IPS DF 6.9 (cell line): ENCODE data around the gene TRDN.

ENCODE experiments used
- DNase-seq: peaks from one replicate; pipeline ENCODE4 v3.0.0-alpha.2; 2013; ENCODE audit warnings: low read depth, low spot score
- H3K27ac ChIP-seq: one replicate; pipeline ENCODE4 v1.5.1; 2013; ENCODE audit warnings: low read length, control low read depth
- H3K27me3 ChIP-seq: 2 replicates; pipeline ENCODE4 v1.6.1; 2013; ENCODE audit warnings: mild to moderate bottlenecking, low read length; ENCODE audit not compliant: control insufficient read depth, insufficient read depth
- H3K36me3 ChIP-seq: 2 replicates; pipeline ENCODE4 v1.6.1; 2013; ENCODE audit warnings: low read length; ENCODE audit not compliant: control insufficient read depth, insufficient read depth
- H3K4me1 ChIP-seq: 2 replicates; pipeline ENCODE4 v1.6.1; 2013; ENCODE audit warnings: low read length; ENCODE audit not compliant: control insufficient read depth, insufficient read depth
- H3K4me3 ChIP-seq: 2 replicates; pipeline ENCODE4 v1.5.1; 2013; ENCODE audit warnings: mild to moderate bottlenecking, low read length
- H3K9me3 ChIP-seq: 2 replicates; pipeline ENCODE4 v1.6.1; 2013; ENCODE audit warnings: low read length, inconsistent platforms; ENCODE audit not compliant: control insufficient read depth, insufficient read depth
- WGBS: extraction: QIAGEN DNeasy Blood & Tissue Kit; methylation state at CpG from one replicate; pipeline ENCODE4 v1.1.7; 2013; ENCODE audit warnings: mixed read lengths, missing lambda C conversion rate; ENCODE audit not compliant: insufficient read length, insufficient coverage; 5-methylcytosine and 5-hydroxymethylcytosine counted together

The TRDN gene

DNA sequence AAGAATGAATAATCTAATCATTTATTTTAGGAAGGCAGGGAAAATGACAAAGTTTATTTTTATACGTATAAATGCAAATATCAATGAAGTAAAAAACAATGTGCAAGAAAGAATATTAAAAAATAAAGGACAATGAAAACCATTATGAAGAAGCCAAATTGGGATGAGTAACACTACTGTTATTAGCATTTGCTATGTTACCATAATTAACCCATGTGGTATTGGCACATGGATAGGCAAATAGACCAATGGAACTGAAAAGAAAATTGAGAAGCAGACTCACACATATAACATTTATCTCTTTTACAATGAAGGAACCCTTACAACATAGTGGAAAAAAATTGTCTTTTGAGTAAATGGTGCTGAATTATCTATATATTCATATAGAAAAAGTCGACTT is 426.1 kb downstream of the TRDN start:
- Histone ChIP-seq H3K27ac (no peak overlapping the region), H3K4me3 (no peak overlapping the region), H3K9me3 (no peaks in the 10 kb centered on the region), H3K27me3 (no peaks in the 10 kb centered on the region), H3K36me3 (no peaks in the 10 kb centered on the region), H3K4me1 (no peaks in the 10 kb centered on the region)
- no peak for DNase-seq
- no CpG with 5 or more reads among the region's 2 CpGs for WGBS

GRCh38 chr6:123207967-123208510 is 428.7 kb downstream of the TRDN start:
- no peaks in the 10 kb centered on the region for H3K27me3 ChIP-seq
- no CpG with 5 or more reads among the region's 7 CpGs for WGBS
- no peaks in the 10 kb centered on the region for H3K36me3 ChIP-seq
- H3K27ac ChIP-seq, result no peak overlapping the region
- H3K9me3 ChIP-seq, result no peaks in the 10 kb centered on the region
- no peak overlapping the region for H3K4me3 ChIP-seq
- H3K4me1 ChIP-seq, result no peaks in the 10 kb centered on the region
- DNase-seq, result no peak

- Histone ChIP-seq H3K27me3 (no peaks in the 10 kb centered on the region), H3K9me3 (no peaks in the 10 kb centered on the region; the same call in 1 of the 2 replicates), H3K36me3 (no peaks in the 10 kb centered on the region), H3K27ac (no peak overlapping the region), H3K4me1 (no peaks in the 10 kb centered on the region), H3K4me3 (no peak overlapping the region)
- WGBS, result no CpG with 5 or more reads among the region's 1 CpG
- no peak for DNase-seq
Measured at GRCh38 chr6:123203928-123204327, 432.8 kb downstream of the TRDN start.

GRCh38 chr6:123201869-123202372 is 434.8 kb downstream of the TRDN start:
- Histone ChIP-seq H3K27ac (no peak overlapping the region), H3K27me3 (no peaks in the 10 kb centered on the region), H3K9me3 (no peaks in the 10 kb centered on the region; the same call in 1 of the 2 replicates), H3K4me3 (no peak overlapping the region), H3K4me1 (no peaks in the 10 kb centered on the region), H3K36me3 (no peaks in the 10 kb centered on the region)
- WGBS, result no CpG with 5 or more reads among the region's 18 CpGs
- DNase-seq, result no peak

DNA sequence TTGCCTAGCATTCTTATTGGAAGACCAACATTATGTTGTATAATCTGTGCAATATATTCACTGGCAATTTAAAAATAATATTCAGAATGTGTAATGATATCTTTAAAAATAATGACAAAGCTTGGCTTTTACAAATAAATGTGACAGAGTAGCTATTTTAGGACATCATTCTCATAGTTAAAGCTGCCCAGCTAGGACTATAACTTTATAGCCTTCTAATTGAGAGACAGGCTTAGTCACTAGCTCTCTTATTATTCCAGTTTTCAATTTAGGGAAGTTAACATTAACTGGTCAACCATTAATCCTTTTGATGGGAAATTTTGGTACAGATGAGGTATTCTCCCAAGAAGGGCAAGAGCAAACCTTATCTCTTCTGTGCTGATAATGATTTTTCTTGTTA is 443.5 kb downstream of the TRDN start:
- H3K27ac ChIP-seq, result no peak overlapping the region
- H3K27me3 ChIP-seq, result no peaks in the 10 kb centered on the region
- no peak for DNase-seq
- H3K9me3 ChIP-seq, result no peaks in the 10 kb centered on the region
- H3K36me3 ChIP-seq, result no peaks in the 10 kb centered on the region
- H3K4me1 ChIP-seq, result no peaks in the 10 kb centered on the region
- no peak overlapping the region for H3K4me3 ChIP-seq

DNA sequence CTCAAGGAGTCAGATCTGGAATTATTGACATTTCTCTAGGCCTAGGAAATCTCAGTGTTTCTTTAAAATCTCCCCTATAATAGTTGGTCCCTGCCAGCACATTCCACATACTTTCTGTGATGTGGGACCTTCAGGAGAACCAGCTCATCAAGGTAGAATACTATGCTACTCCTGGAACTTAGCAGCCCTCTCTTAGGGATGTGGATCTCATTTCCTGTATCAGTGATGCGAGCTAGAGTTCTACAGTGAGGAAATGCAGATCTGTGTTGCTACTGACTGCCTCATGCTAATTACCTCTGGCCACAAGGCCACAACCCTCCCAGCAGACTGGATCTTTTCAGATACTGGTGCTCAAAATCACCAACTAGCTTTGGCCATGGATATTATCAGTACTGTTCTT is 446.9 kb downstream of the TRDN start:
- H3K27me3 ChIP-seq, result no peaks in the 10 kb centered on the region
- H3K9me3 ChIP-seq, result no peaks in the 10 kb centered on the region
- no peaks in the 10 kb centered on the region for H3K4me1 ChIP-seq
- no peak for DNase-seq
- no peak overlapping the region for H3K4me3 ChIP-seq
- no peaks in the 10 kb centered on the region for H3K36me3 ChIP-seq
- H3K27ac ChIP-seq, result no peak overlapping the region
- no CpG with 5 or more reads among the region's 1 CpG for WGBS

- DNase-seq, result no peak
- H3K36me3 ChIP-seq, result no peaks in the 10 kb centered on the region
- no peak overlapping the region for H3K4me3 ChIP-seq
- H3K9me3 ChIP-seq, result no peaks in the 10 kb centered on the region
- no peak overlapping the region for H3K27ac ChIP-seq
- H3K27me3 ChIP-seq, result no peaks in the 10 kb centered on the region
- no peaks in the 10 kb centered on the region for H3K4me1 ChIP-seq
- no CpG with 5 or more reads among the region's 7 CpGs for WGBS
Measured at GRCh38 chr6:123182998-123183397, 453.8 kb downstream of the TRDN start.

GRCh38 chr6:123176706-123177105 is 460.0 kb downstream of the TRDN start:
- DNase-seq, result no peak
- H3K27ac ChIP-seq, result no peak overlapping the region
- H3K27me3 ChIP-seq, result no peaks in the 10 kb centered on the region
- WGBS, result no CpG with 5 or more reads among the region's 1 CpG
- no peaks in the 10 kb centered on the region for H3K9me3 ChIP-seq
- H3K4me3 ChIP-seq, result no peak overlapping the region
- H3K4me1 ChIP-seq, result no peaks in the 10 kb centered on the region
- H3K36me3 ChIP-seq, result no peaks in the 10 kb centered on the region

- no CpG with 5 or more reads among the region's 5 CpGs for WGBS
- Histone ChIP-seq H3K4me1 (no peaks in the 10 kb centered on the region), H3K9me3 (no peaks in the 10 kb centered on the region), H3K27ac (no peak overlapping the region), H3K36me3 (no peaks in the 10 kb centered on the region), H3K4me3 (no peak overlapping the region), H3K27me3 (no peaks in the 10 kb centered on the region)
- DNase-seq, result no peak
Measured at GRCh38 chr6:123171341-123172115, 465.2 kb downstream of the TRDN start.

DNA sequence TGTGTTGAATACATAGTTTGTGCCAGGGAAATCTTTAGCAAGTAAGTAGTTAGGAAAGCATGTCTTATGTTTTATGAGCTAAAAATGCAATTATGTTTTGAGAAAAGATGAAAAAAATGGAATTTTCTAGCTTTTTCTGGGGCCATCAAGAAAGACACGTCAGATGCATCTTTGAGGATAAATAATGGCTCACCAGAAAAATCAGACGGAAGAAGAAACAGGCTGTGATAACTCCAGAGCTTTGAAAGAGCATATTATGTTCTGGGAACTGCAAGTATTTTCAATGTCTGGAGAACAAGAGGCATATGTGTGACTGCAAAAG is 467.0 kb downstream of the TRDN start:
- WGBS, result no CpG with 5 or more reads among the region's 2 CpGs

More for the DNA sequence above, 467.0 kb downstream of the TRDN start:
- Histone ChIP-seq H3K9me3 (no peaks in the 10 kb centered on the region), H3K36me3 (no peaks in the 10 kb centered on the region), H3K27ac (no peak overlapping the region), H3K4me1 (no peaks in the 10 kb centered on the region), H3K27me3 (no peaks in the 10 kb centered on the region), H3K4me3 (no peak overlapping the region)
- DNase-seq, result no peak
